HepG2 (cell line): Measurements from ENCODE around the gene SLC13A3. TPM values are rescaled to one million over a fixed set of nuclear protein-coding genes. Genes with fewer than 3 reads are reported as not detected.

Experiments used
- ATAC-seq: fragments of 200-7000 bp; cut with Tn5 transposase; 3 replicates; pipeline ENCODE4 v1.9.1; 2020; ENCODE audit warnings: mild to moderate bottlenecking, moderate library complexity
- BruUV-seq: library from RNA; stranded (reverse); fragments of 400-500 nt; replicated peaks from 2 replicates; lab custom pipeline; 2021; lab: Mats Ljungman, UMichigan
- CTCF ChIA-PET: fragments of 300-600 bp; formaldehyde crosslinking; extraction: SDS; loops from one replicate; lab custom pipeline; 2021; ENCODE audit warnings: low total read pairs, inconsistent platforms, low intra/inter-chr PET ratio; lab: Yijun Ruan, JAX
- POLR2A ChIA-PET: fragments of 350-600 bp; sonication (Branson Sonifier 250); formaldehyde crosslinking; loops from one replicate; lab custom pipeline; 2020; ENCODE audit warnings: antibody characterized with exemption, inconsistent platforms; lab: Yijun Ruan, JAX
- DNase-seq: peaks from one replicate; pipeline ENCODE4 v3.0.0-alpha.2; 2015; ENCODE audit warnings: low spot score
- FAIRE-seq: peaks from 3 replicates; lab custom pipeline; 2011; peaks lifted over from hg19 to GRCh38; lab: Jason Lieb, UNC
- H2AFZ ChIP-seq: one replicate; pipeline ENCODE4 v1.6.1; 2011; ENCODE audit warnings: low read length, inconsistent platforms
- H3K27ac ChIP-seq: fragments of 300-600 bp; 3 replicates; pipeline ENCODE4 v1.8.0; 2011; ENCODE audit warnings: mixed run types, mild to moderate bottlenecking, mixed read lengths, low read length, inconsistent platforms; ENCODE audit not compliant: insufficient read depth; ENCODE audit errors: extremely low read length
- H3K27me3 ChIP-seq, 2 experiments: fragments of 200-600 bp in 1 of 2; 2 replicates in 1 of 2; 3 replicates in 1 of 2; pipeline versions ENCODE4 v1.6.0 to v1.8.0; 2011; ENCODE audit warnings: low read length in 2 of 2, mild to moderate bottlenecking in 2 of 2, moderate library complexity in 2 of 2, inconsistent platforms in 1 of 2; ENCODE audit not compliant: insufficient read depth in 2 of 2, control insufficient read depth in 1 of 2
- H3K36me3 ChIP-seq, 2 experiments: fragments of 200-600 bp in 1 of 2; replicated peaks in 1 of 2; 2 replicates in 1 of 2; 3 replicates in 1 of 2; pipeline versions ENCODE4 v1.5.1 to v1.8.0; 2011; ENCODE audit warnings: low read length in 2 of 2, inconsistent platforms in 1 of 2; ENCODE audit not compliant: insufficient read depth in 2 of 2, control insufficient read depth in 1 of 2
- H3K4me1 ChIP-seq: 2 replicates; pipeline ENCODE4 v1.5.1; 2012; ENCODE audit warnings: low read length, inconsistent platforms; ENCODE audit not compliant: insufficient read depth
- H3K4me2 ChIP-seq: 2 replicates; pipeline ENCODE4 v1.6.0; 2011; ENCODE audit warnings: low read depth, low read length, inconsistent platforms
- H3K4me3 ChIP-seq, 3 experiments: fragments of 200-600 bp in 1 of 3; sonication (generic), shearing (Covaris generic) in 1 of 3; replicated peaks in 1 of 3; 2 replicates each; pipeline ENCODE4 v1.5.1; 2011 to 2016; ENCODE audit warnings: low read length in 3 of 3, inconsistent platforms in 2 of 3, low read depth in 2 of 3, mild to moderate bottlenecking in 2 of 3, control low read depth in 1 of 3, mixed read lengths in 1 of 3; ENCODE audit not compliant: insufficient read depth in 1 of 3
- H3K79me2 ChIP-seq: one replicate; pipeline ENCODE4 v1.6.1; 2011; ENCODE audit warnings: low read length, inconsistent platforms; ENCODE audit not compliant: insufficient read depth
- H3K9ac ChIP-seq: 2 replicates; pipeline ENCODE4 v1.6.0; 2011; ENCODE audit warnings: mild to moderate bottlenecking, low read depth, low read length, inconsistent platforms; ENCODE audit not compliant: insufficient read depth
- H3K9me3 ChIP-seq: 2 replicates; pipeline ENCODE4 v1.5.1; 2012; ENCODE audit warnings: mild to moderate bottlenecking, low read length
- H4K20me1 ChIP-seq: 2 replicates; pipeline ENCODE4 v1.6.0; 2011; ENCODE audit warnings: inconsistent platforms, mild to moderate bottlenecking, low read length, moderate library complexity; ENCODE audit not compliant: insufficient read depth
- CEBPG ChIP-seq: IDR thresholded peaks from 2 replicates; pipeline ENCODE4 v1.6.1; 2016
- CHCHD3 ChIP-seq: sonication (generic); formaldehyde crosslinking; IDR thresholded peaks from 2 replicates; pipeline ENCODE4 v1.8.0; 2022; ENCODE audit warnings: mild to moderate bottlenecking, missing genetic modification reagents, moderate library complexity
- CREM ChIP-seq, 2 experiments: sonication (generic) in 1 of 2; formaldehyde crosslinking in 1 of 2; IDR thresholded peaks; 2 replicates each; pipeline versions ENCODE4 v1.4.0 to v1.6.1; 2016 to 2020; ENCODE audit warnings: antibody characterized with exemption in 1 of 2, mild to moderate bottlenecking in 1 of 2, missing genetic modification reagents in 1 of 2
- FOXA1 ChIP-seq, 2 experiments: fragments of 450-650 bp in 1 of 2; sonication (generic) in 1 of 2; formaldehyde crosslinking in 1 of 2; IDR thresholded peaks; 2 replicates each; pipeline versions ENCODE4 v1.4.0 to v1.6.1; 2016 to 2020; ENCODE audit warnings: missing genetic modification reagents in 1 of 2
- RFX3 ChIP-seq: IDR thresholded peaks from 2 replicates; pipeline ENCODE4 v1.6.1; 2016; ENCODE audit warnings: missing biosample characterization, missing genetic modification reagents
- RNF219 ChIP-seq: sonication (generic); formaldehyde crosslinking; IDR thresholded peaks from 2 replicates; pipeline ENCODE4 v1.5.0; 2020; ENCODE audit warnings: mild to moderate bottlenecking, missing genetic modification reagents
- SP140L ChIP-seq: sonication (generic); formaldehyde crosslinking; IDR thresholded peaks from 2 replicates; pipeline ENCODE4 v1.4.0; 2020; ENCODE audit warnings: missing genetic modification reagents, borderline replicate concordance
- TRIM24 ChIP-seq: sonication (generic); formaldehyde crosslinking; IDR thresholded peaks from 2 replicates; pipeline ENCODE4 v1.8.0; 2022; ENCODE audit warnings: mild to moderate bottlenecking, missing genetic modification reagents
- YEATS2 ChIP-seq: sonication (generic); formaldehyde crosslinking; IDR thresholded peaks from 2 replicates; pipeline ENCODE4 v1.4.0; 2020; ENCODE audit warnings: missing genetic modification reagents, borderline replicate concordance
- ZNF441 ChIP-seq: sonication (generic); formaldehyde crosslinking; IDR thresholded peaks from 2 replicates; pipeline ENCODE4 v1.7.0; 2021; ENCODE audit warnings: missing genetic modification reagents, borderline replicate concordance
- ZNF503 ChIP-seq: sonication (generic); formaldehyde crosslinking; IDR thresholded peaks from 2 replicates; pipeline ENCODE4 v1.4.0; 2020; ENCODE audit warnings: missing genetic modification reagents
- ZNF549 ChIP-seq: sonication (generic); formaldehyde crosslinking; IDR thresholded peaks from 2 replicates; pipeline ENCODE4 v1.5.0; 2020; ENCODE audit warnings: missing genetic modification reagents
- ZNF710 ChIP-seq: sonication (generic); formaldehyde crosslinking; IDR thresholded peaks from 2 replicates; pipeline ENCODE4 v1.5.0; 2020; ENCODE audit warnings: mild to moderate bottlenecking, missing genetic modification reagents, borderline replicate concordance
- ZNF761 ChIP-seq: sonication (generic); formaldehyde crosslinking; conservative IDR thresholded peaks from 2 replicates; pipeline ENCODE4 v1.4.0; 2020; ENCODE audit warnings: mild to moderate bottlenecking, missing genetic modification reagents
- WGBS: methylation state at CpG from one replicate; pipeline ENCODE4 v1.1.6; 2017; ENCODE audit warnings: low lambda C conversion rate; 5-methylcytosine and 5-hydroxymethylcytosine counted together
- in situ Hi-C: cut with HindIII; loops from 2 replicates; pipeline ENCODE4 v1.10.0; 2017; ENCODE audit warnings: low pct_unique_long_range_greater_than_20kb; ENCODE audit not compliant: extremely low pct_ligation_motif_present
- intact Hi-C: fragments of 100-400 bp; cut with micrococcal nuclease; formaldehyde crosslinking; loops from one replicate; pipeline ENCODE4 v1.10.0; 2022; ENCODE audit not compliant: unreplicated experiment
- polyA plus RNA-seq, 8 experiments: library from polyadenylated mRNA; depleted of rRNA in 3 of 8; stranded (reverse) in 7 of 8; unstranded in 1 of 8; fragments of >200 nt; fragmentation: Illumina TruSeq in 4 of 8; extraction: Trizol in 4 of 8; gene quantifications; 2 replicates each; pipeline versions ENCODE4 v1.2.1 to v1.2.3, GENCODE V29; 2011 to 2016; ENCODE audit warnings: low read depth in 4 of 8, missing spikeins in 1 of 8, mixed read lengths in 1 of 8; ENCODE audit not compliant: insufficient read depth in 1 of 8
- total RNA-seq, 5 experiments: library from RNA; depleted of rRNA; stranded (reverse); fragments of >200 nt; fragmentation: Illumina TruSeq; extraction: Trizol; gene quantifications; 2 replicates each; pipeline ENCODE4 v1.2.3, GENCODE V29; 2016; ENCODE audit warnings: low read depth in 1 of 5

The SLC13A3 gene
- total and polyA plus RNA-seq, 2 of the 13 experiments (the other 11 are each of a cell fraction or from before 2014, with no cell fraction given): 66.5 to 76.0 TPM

GRCh38 chr20:46649650-46649949 is 1.7 kb downstream of the SLC13A3 start (continued):
- TF ChIP-seq ZNF710 (CRISPR knock-in tag): 0 out of 2 replicates have a peak, but pooled peaks have one; percentile 24
- TF ChIP-seq CEBPG: 0 out of 2 replicates have a peak, but pooled peaks have one; percentile 17
- TF ChIP-seq, all 625 proteins: peak for 16

GRCh38 chr20:46648903-46649649 is 2.2 kb downstream of the SLC13A3 start:
- peak overlapping the region; percentile 72 for H3K27ac ChIP-seq
- FAIRE-seq: no peak
- no peak overlapping the region for H2AFZ ChIP-seq
- ChIA-PET CTCF (interaction anchor here (1.4 to 3.9 kb wide), 2 partner anchors 32 to 87 kb away, joined by 3 to 20 read pairs; no protein-coding TSS in a partner anchor), POLR2A (interaction anchor here (0.6 to 7.6 kb wide), 16 partner anchors 11 to 809 kb away, joined by 3 to 72 read pairs (median 9); partner anchors contain the start of gene TP53RK)
- DNase-seq: peak; percentile 68
- intact Hi-C loops (no loop called here), in situ Hi-C loops (loop anchor here (5.0 kb wide), 1 partner anchor 33 kb away; no protein-coding TSS in a partner anchor)
- peak; percentile 61 for ATAC-seq
- H3K36me3 ChIP-seq: peaks cover 0 to 1% of the 10 kb centered on the region in 2 experiments; a peak in 2 of 5 replicates
- H3K4me2 ChIP-seq: peak overlapping the region; percentile 84
- H4K20me1 ChIP-seq: no peaks in the 10 kb centered on the region
- peak overlapping the region; percentile 27; the same call in 1 of the 2 replicates for H3K9ac ChIP-seq
- whole genome bisulfite sequencing: 75% methylated on average over 8 of the region's 8 CpGs
- H3K4me3 ChIP-seq: peak overlapping the region in 2 of 3 experiments; percentile 64 to 83; a peak in 4 of 6 replicates
- H3K27me3 ChIP-seq: no peaks in the 10 kb centered on the region
- peaks cover 87% of the 10 kb centered on the region for H3K4me1 ChIP-seq
- no peaks in the 10 kb centered on the region for H3K9me3 ChIP-seq
- peaks cover 38% of the 10 kb centered on the region for H3K79me2 ChIP-seq
- BruUV-seq: no TSS peak
- no peak for TF ChIP-seq FOXA1 (IDR thresholded peaks at IDR 0.05)
- TF ChIP-seq FOXA1 (CRISPR knock-in tag; IDR thresholded peaks at IDR 0.05): 0 out of 2 replicates have a peak, but pooled peaks have one; percentile 7
- no peak for TF ChIP-seq ZNF761
- no peak for TF ChIP-seq ZNF549 (CRISPR knock-in tag)
- no peak for TF ChIP-seq CREM (IDR thresholded peaks at IDR 0.05)
- no peak for TF ChIP-seq CREM (CRISPR knock-in tag; IDR thresholded peaks at IDR 0.05)
- TF ChIP-seq SP140L (CRISPR knock-in tag): no peak
- TF ChIP-seq RFX3 (CRISPR knock-in tag): no peak
- TF ChIP-seq TRIM24: no peak
- no peak for TF ChIP-seq YEATS2 (CRISPR knock-in tag)
- no peak for TF ChIP-seq ZNF503 (CRISPR knock-in tag)
- no peak for TF ChIP-seq ZNF441 (CRISPR knock-in tag)
- no peak for TF ChIP-seq RNF219 (CRISPR knock-in tag)
- TF ChIP-seq CHCHD3 (CRISPR knock-in tag): no peak
